Measurements from ENCODE around the gene GABPB2.

GRCh38 chr1:151147132-151147503 lies 76.6 kb downstream of the GABPB2 start:
- TF ChIP-seq POLR2A (IDR thresholded peaks at IDR 0.05; ENCODE audit: low read depth, low read length), result no peak
- TF ChIP-seq POLR2AphosphoS5 (IDR thresholded peaks at IDR 0.05; ENCODE audit: low read depth, low read length), result no peak
- TF ChIP-seq TAF1 (IDR thresholded peaks at IDR 0.05; ENCODE audit: low read depth, low read length), result no peak
- no peak for TF ChIP-seq PAX5 (IDR thresholded peaks at IDR 0.05; ENCODE audit: insufficient read depth, low read length, severe bottlenecking)
- TF ChIP-seq SPI1 (IDR thresholded peaks at IDR 0.05; ENCODE audit: low read depth, low read length), result no peak
